Cortex of kidney (tissue), 1 donor: Measurements from ENCODE around the gene NAALADL2.
"Not testable (repeated sequence)": the region's sequence is repeated elsewhere in the genome, so short reads cannot be mapped to it uniquely, and the experiment has no call there.

Experiments
- DNase-seq: peaks from one replicate; lab custom pipeline; 2025; lab: John Stamatoyannopoulos, UW

NAALADL2 gene

DNA sequence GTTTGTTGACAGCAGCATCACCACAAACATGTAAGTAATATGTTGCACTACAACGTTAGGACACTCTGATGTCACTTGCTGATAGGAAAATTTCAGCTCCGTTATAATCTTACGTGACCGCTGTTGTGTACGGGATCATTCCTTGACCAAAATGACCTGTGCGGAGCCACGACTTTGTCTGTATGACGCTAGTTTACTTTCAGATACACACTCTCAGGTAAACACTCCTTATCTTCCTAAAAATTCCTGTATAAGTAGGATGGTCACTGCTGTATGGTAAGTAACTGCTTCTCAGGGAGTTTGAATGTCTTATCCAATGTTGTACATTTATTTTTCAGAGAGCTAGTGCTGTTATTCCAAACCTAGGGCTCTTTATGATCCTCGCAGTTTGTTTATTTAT is 410.3 kb downstream of the NAALADL2 start:
- no peak for DNase-seq

DNA sequence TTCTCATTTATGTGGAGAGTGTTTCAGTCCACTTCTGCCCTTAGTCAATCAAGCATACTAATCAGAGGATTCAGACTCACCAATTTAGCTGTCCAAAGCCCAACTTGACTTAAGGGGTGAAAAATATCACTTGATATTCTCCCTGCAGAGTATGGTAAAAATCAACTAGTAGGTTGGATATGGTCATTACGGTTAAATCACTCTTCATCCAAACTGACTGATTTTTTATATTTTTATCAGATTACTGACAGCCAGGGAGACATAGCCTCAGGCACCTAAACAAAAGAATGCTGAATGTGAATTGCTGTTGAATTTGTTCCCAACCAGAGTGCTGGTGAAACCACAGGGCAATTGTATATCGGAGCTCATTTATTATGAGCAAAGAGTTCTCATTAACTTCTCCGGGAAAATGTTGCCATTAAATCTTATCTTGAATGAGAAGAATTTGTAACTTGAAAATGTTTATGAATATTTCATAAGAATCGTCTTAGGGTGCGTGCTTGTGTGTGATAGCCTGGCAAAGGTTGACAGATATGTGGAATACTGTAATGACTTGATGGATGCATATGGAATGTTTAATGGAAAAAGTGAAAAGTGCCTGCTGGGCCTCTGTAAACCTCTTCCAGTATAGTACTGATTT is 411.2 kb downstream of the NAALADL2 start:
- no peak for DNase-seq

DNA sequence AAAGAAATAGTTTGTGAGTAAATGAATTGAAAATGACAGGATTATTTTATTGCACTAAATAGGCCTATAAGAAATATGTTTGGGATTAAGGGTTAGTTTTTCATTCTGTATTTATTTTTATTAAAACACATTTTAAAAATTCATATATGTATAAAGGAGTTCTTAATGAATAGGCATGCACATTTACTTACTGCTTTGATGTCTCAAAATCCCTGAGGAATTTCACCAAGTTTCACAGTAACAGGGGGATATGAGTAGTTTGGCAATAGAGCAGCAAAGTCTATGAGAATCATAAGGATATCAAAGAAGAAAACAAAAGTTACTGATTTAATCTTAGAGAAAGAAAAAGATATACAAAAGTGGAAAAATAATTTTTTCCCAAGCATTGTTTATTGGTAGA is 411.7 kb downstream of the NAALADL2 start:
- no peak for DNase-seq

DNA sequence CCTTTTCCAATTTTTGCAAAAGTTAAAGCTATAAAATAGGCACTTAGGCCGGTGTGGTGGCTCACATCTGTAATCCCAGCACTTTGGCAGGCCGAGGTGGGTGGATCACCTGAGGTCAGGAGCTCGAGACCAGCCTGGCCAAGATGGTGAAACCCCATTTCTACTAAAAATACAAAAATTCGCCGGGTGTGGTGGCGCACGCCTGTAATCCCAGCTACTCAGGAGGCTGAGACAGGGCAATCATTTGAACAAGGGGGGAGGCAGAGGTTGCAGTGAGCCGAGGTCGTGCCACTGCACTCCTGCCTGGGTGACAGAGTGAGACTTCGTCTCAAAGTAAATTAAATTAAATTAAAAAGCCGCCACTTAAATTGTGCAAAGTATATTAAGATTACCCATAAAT is 412.3 kb downstream of the NAALADL2 start:
- DNase-seq = not testable (repeated sequence)

DNA sequence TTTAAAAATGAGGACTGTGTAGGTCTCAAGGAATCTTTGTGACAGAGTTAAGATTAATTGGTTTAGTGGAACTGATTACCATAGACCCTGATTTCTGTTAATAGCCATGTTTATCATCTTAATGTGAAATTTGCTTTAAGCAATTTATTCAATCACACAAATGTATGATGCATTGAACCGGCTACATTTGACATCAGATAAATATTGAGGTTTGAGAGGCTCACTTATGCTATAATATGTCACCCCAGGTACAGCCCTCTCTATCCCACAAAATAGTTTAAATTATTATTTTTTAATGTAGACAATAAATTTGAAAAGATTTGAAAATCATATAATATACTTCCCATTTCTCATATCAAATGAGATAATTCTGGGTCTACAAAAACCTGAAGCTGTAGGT is 413.3 kb downstream of the NAALADL2 start:
- no peak for DNase-seq

DNA sequence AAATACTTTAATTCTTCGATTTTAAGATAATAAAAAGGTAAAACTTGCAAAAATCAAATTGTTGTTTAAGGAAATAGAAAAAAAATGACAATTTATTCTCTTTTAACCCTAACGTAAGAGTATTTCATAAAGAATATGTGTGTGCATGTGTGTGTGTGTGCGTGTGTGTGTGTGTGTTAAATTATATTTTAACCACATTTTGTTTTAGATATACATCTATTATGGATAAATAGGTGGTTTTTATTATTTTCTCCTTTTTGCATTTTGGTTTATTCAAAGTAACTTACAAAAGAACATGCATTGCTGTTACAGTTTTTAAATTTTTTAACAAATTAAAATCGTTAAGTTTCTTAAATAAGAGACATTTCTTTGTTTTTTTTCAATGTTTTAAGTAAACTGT is 414.4 kb downstream of the NAALADL2 start:
- DNase-seq = no peak

DNA sequence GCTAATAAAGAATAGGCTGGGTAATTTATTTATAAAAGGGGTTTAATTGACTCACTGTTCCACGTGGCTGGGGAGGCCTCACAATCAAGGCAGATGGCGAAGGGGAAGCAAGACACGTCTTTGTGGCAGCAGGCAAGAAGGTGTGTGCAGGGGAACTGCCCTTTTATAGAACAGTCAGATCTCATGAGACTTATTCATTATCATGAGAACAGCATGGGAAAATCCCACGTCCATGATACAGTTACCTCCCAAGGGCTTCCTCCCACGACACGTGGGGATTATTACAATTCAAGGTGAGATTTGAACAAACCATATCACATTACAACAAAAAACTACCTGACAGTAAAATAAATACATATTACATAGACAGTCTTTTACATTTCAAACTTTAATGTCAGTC is 414.9 kb downstream of the NAALADL2 start:
- no peak for DNase-seq

DNA sequence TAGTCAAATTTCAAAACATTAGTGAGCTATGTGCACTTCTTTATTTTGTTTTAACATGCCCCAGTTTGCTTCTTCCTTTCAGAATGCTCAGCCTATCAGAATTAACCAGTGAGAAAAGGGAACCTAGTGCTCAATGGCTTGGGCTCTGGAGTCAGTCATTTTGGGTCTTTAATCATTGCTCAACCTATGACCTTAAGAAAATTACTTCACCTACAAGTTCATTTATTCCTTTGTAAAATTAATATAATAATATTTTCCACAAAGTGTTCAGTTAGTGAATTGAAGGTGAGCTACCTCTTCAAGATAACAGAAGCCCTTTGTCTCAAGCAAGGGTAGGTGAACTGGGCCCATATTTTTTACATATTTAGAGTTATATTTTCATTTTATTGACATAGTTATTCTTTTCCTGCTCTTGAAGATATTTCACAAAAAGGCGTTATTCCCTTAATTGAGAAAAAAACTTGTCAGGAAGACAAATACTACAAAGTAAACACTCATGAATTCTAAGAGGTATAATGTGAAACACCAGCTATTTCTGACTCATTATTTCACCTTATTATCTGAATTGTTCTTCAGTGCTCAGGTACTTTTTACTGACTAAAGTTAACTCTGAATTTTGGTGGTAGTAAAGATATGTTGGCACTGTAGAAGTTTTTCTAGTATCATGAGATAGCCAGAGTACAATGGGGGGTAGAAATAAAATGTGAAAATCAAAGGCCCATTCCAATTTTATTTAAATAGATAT is 415.5 kb downstream of the NAALADL2 start:
- DNase-seq = no peak

DNA sequence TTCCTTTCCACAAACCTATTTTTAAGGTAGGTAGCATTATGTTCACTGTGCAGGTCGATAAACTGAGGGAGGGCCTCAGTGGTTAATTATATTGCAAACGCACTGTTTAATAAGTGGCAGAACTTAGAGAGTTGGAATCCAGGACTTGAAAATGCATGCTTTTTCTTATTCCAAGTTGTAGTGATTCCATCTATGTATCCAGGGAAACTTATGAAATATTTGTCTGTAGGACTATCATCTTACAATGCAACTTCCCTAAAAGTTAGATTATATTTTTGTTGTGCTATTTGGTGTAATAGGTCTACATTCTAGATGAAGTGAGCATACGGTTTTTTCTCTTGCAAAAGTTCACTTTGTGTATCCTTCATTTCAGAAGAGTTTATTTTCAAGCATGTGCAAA is 419.5 kb downstream of the NAALADL2 start:
- no peak for DNase-seq

DNA sequence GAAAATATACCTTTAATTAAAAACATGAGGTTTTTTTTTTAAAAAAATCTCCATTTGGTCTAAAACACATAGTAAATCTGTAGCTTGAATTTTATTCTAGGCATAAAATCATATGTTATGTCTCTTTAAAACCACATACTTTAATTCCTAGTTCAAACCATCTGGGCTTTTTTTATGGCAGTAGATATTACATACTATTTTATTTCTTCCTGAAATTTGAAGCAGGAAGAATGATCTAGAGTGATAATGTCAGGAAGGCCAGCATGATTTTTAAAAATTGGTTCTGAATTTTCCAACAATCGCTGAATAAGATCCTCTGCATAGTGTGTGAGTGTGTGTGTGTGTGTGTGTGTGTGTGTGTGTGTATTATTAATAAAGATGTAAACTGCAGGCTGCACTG is 420.3 kb downstream of the NAALADL2 start:
- DNase-seq = no peak

DNA sequence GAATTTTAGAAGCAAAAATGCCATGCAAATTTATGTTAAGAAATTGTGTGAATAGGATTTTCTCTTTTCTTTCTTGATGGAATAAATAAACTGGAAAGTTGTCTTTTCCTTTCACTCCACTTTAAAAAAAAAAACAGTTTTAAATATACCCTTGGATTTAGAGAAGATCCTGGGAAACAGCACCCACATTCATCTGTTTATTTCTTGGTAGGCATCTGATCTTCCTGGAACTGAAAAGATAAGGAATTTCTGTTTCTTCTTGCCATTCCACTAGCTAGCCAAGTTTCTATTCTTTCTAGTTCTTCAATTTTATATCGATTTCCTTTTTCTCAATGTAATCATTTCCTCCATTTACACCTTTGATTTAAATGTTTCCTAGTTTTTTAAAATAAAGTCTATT is 420.8 kb downstream of the NAALADL2 start:
- DNase-seq = no peak

DNA sequence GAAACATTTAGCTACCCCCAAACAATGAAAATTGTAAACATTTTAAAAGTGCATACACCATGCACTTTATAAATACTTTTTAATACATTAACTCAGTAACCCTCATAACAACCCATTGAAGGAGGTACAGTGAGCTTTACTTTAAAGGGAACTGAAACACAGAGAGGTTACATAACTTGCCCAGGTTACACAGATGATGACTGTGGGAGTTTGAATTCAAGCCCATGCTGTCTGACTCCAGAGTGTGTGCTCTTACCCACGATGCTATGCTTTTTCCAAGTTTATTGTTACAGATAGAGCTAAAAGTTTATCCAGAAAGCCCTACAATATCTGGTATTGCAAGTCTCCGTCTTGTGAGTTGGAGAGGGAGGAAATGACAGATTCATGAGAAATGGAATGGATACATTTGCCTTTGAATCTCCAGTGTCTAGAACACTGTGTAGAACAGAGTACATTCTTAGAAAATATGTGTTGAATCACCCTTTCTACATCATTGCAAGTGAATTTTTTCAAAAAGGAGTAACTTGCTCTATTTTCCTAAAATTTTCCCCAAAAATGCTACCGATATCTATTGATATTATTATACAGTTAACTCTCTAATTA is 428.3 kb downstream of the NAALADL2 start:
- no peak for DNase-seq

DNA sequence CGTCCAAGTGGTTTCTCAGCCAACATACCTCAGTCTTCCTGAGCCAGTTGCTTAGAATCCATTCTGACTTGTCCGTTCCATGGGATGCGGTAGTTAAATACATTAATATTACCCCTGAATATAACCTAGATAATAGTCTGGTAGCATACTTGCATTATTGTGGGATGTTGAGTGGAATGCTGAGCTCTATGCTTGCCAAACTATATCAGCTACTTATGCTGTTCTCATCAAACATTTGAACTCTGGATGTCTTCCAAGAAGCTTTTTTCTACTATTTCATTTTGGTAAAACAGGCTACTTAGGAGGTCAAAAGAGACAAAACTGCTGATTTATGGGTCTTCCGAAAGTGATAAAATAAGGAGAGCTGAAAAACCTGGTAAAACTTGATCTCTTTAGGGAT is 429.5 kb downstream of the NAALADL2 start:
- DNase-seq = no peak

DNA sequence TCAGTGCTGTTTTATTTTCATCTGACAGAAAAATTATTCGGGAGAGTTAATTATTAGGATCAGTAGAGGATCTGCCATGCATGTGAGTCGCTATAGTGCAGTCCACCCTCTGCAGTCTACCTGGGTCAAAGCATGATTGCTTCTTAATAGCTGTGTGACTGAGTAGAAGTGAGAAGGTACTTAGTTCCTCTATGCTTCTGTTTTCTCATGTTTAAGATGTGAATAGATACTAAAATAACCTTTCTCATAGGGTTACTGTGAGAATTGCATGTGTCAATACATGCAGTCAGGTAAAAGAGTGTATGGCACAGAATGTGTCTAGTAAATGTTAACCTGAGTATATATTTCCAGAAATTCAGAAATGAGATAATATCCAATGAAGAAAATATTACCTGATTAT is 435.7 kb downstream of the NAALADL2 start:
- no peak for DNase-seq

DNA sequence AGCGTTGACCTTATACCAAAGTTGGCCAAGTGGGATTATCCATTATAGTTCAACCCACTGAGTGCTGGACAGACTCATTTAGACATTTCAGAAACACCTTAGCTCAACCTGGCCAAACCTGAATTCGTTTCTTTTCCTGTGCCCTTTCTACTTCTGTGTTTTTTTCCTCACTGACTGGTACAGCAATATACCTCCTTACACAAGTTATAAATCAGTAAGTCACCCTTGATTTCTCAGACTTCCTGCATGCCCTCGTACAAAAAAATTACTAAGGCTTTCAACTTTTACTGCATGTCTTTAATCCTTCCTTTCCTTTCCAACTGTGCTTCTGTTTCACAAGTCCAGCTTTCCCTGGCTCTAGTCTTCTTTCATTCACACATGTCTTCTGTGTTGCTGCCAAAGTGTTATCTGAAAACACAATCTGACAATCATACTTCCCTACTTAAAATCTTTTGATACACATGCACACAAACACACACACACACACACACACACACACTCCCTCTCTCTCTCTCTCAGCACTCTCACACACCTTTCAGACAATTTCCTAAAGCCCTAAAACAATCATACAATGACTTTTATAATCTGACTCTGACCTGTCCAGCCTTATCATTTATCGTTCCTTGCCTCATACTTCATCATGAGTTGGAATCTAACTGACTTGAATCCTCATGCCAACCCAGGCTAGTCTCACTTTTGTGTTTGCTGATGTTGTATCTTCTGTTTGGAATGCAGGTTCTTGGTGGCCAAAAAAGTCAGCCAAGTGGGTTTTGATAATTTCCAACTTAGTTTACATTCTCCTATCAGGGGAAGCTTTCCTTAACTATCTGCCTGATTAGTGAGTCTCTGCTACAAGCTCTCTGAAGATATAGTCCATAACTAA is 436.4 kb downstream of the NAALADL2 start:
- DNase-seq = no peak

DNA sequence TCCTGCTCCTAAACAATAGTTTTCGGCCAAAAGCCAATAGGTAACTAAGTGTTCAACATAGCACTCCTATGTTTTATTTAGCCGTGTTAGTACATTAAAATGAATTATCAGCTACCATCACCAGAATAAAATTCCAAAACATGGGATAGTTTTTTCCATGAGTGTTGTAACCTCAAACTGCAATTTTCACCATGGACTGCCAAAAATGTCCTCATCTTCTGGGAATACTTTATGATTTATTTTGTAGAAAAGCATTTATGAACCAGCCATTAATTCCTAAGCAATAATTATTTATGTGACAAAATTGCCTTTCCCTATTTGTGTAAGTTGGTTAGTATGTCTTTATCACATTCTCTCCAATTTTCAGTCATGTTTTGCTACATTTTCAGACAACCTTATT is 438.1 kb downstream of the NAALADL2 start:
- DNase-seq = no peak

DNA sequence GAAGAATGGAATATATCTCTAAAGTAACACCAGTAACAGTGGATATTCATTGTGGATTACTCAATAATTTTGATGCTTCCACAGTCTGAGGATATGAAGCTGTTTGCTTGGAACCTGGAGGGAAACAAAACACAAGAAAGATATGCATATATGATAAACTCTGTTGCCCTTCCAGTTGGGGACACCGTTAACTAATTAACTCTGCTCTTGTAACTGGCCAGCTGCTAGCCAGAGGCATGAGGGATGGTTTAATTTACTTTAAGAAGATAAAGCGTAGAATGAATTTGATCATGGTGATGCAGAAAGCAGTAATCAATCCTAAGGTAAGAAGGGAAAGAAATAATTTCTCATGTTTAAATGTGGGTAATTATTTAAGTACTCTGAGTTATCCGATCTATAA is 442.6 kb downstream of the NAALADL2 start:
- no peak for DNase-seq

DNA sequence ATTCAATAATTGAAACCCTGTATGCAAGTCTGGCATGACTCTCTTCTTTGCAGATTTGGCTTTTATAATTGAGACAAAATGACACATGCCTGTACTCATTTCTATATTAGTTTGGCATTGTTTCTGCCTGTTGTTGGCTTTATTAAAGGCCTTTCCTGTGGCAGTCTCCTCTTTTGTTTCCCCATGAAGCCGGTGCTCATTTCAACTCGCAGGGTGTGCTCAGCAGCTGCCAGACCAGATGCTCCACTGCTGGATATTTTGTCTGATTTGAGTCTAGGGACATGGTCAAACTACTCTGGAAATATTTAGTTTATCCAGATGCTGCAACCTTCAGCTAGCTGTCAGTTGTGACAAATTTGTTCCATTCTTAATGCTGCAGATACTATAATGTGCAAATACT is 445.3 kb downstream of the NAALADL2 start:
- no peak for DNase-seq

DNA sequence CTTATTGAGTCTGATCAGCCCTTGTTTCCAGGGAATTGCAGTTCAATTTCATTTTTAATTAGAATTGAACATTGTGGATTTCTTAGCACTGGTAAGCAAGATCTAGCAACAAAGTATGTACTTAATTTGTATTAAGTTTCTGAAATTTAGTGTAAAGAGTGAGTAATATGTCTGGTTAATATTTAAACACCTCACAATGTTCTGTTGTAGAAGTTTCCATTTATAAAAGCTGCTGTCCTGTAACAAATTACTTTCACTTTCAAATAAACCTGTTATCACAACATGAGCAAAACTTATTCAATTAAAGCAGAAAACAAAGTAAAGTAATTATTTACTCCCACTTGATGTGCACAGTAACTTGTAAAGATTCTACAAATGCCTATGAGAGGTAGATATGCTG is 448.5 kb downstream of the NAALADL2 start:
- no peak for DNase-seq

DNA sequence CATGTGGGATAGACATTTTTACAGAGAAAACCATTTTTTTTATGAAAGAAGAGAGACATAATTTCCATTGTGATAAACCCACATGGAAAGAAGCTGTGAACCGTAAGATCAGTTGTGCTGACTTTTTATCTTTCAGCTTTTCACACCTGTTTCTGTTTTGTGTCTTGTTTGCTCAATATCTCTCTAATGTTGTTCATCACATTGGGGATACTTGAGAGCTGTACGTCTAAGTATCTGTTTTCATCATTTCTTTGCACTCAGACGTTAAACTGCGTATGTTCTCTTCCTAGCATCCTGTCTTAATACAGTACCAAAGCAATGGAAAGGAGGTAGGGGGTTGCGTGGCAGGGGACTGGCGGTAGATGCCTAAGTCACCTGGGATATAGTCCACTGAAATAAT is 449.0 kb downstream of the NAALADL2 start:
- DNase-seq = no peak

DNA sequence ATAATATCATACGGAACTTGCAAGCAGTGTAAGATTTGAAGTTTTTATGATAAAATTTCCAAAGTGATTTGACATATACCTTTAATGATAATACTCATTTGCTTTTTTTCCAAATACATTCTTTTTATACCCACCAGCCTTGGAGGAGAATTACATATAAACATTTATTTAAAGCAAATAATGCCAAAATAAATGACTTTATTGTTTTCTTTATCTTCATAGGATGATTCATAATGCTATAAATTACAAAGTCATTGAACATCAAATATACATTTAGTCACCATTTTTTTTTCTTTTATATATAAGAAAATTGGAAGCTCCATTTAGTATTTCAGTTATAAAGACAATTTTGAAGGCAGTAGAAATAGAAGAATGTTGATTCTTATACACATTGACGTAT is 450.9 kb downstream of the NAALADL2 start:
- no peak for DNase-seq

DNA sequence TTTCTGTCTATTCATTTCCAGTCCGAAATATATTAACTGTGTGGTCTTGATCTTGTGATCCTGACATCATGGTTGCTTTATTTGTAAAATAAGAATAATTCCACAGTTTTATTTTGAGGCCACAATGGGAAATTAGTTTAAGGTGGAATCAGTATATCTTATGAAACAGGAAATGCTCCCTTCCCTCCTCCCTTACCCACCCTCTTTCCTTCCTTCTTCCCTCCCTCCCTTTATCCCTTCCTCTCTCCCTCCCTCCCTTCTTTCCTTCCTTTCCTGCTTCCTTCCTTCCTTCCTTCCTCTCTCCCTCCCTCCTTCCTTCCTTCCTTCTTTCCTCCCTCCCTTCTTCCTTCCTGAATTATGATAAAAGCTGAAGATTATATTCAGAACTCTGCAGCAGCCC is 452.3 kb downstream of the NAALADL2 start:
- no peak for DNase-seq

DNA sequence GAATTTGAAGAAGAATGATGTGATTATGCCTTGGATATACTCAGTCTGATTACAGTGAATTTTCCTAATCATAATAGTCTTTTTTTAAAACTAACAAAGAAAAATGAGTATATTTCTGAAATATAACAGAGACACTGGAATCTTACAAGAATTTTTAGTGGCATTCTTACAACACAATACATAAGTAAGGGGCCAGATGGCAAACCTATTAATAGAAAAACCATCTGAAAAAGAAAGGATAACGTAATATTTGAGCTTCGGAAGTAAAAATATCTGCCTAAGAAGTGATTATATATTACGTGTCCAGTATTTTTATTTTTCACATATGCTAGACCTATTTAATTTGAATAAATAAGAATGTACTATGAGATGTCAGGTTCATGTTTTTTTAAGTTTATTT is 452.8 kb downstream of the NAALADL2 start:
- no peak for DNase-seq
